COLO668 (cell line): Measurements from ENCODE around the gene TSHR.

Experiments used
- DNase-seq: peaks from one replicate; lab custom pipeline; 2025; ENCODE audit not compliant: unreplicated experiment; lab: John Stamatoyannopoulos, UW

TSHR gene

DNA sequence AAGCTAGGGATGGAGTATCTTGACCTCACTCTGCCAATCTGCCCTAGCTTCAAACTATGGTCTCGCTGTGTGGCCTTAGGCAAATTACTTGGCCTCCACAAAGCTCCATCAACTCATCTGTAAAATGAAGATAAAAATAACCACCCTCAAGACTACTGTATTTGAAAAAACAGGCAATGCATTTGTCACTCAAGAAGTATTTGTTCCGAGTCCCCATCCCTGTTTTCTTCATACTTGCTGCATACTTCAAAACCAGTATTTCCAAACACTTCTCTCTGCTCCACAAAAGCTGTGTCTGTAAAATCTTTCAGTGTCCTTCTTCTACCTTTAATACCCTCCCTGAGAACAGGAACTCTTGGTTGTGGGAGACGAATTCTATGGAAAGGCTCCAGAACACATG is 217.5 kb downstream of the TSHR start:
- DNase-seq = no peak

DNA sequence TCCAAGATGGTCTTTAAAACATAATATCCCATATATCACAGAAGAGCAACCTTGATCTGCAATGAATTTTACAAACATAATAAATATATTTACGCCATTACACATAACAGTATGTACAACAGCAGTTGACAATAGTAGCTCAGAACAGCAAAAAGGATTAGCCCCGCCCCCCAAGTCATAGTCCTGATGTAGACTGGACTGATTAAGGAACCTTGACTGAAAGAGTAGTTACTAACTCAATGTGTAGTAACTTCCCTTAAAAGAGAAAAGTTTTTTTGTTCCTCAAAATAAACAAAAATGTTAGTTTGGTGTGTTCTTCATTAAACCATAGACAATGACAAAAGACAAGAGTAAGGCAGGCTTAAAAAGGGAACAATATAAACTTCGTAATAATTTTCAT is 220.8 kb downstream of the TSHR start:
- DNase-seq = no peak

- no peak for DNase-seq
Observed at GRCh38 chr14:81177225-81177624, 221.8 kb downstream of the TSHR start.

DNA sequence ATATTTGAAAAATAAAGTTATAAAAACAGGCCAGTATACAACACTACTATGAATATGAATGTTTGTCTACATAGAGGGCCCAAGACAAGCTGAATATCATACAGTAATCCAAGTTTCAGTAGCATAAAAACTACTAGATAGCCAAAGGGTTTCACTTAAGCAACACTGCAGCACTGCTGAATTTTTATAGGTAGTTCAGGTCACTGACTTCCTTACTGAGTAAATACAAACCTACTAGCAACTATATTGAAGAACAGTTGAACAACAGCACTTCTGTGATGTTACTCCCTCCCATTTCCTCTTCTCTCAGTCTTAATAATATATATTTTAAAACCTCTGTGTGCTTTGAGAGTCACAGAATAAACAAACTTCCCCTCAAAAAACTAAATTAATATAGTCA is 222.6 kb downstream of the TSHR start:
- no peak for DNase-seq

GRCh38 chr14:81179631-81180030 is 224.2 kb downstream of the TSHR start:
- DNase-seq = no peak

DNA sequence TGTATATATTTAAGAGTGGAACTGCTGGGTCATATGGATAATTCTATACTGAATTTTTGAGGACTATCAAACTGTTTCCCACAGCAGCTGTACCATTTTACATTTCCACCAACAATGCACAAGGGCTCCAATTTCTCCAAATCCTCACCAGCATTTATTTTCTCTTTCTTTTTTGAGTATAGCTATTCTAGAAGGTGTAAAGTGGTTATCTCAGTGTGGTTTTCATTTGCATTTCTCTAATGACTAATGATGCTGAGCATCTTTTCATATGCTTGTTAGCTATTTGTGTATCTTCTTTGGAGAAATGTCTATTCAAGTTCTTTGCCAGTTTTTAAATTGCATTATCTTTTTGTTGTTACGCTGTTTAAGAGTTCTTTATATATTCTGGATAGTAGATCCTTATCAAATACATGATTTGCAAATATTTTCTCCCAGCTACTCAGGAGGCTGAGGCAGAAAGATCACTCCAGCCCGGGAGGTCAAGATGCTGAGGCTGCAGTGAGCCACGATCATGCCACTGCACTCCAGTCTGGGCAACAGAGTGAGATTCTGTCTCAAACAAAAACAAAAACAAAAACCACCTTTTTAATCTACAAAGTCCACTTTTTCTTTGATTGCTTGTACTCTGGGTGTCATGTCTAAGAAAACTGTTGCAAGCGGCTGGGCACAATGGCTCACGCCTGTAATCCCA is 232.6 kb downstream of the TSHR start:
- DNase-seq = no peak

- DNase-seq = no peak
Observed at GRCh38 chr14:81192594-81192993, 237.2 kb downstream of the TSHR start.

- DNase-seq = no peak
Observed at GRCh38 chr14:81193924-81194633, 238.7 kb downstream of the TSHR start.
